ENCODE measurements around the gene ARRDC1.

DNA sequence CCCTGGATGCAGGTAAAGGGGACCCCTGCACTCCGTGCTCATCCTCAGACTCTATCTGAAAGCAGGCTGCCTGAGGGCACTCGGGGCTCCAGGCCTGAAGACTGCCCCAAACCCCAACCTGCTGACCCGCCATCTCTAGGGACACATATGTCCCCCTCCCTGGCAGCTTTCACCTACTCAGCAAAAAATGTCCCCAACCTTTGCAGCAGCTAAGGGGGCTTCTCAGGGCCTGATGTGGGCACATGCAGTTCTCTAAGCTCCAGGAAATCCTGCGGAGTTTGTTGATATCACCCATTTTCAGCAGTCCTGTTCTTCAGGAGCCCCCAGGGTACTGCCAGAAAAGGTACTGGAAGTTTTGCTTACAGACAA, 24.5 kb upstream of the ARRDC1 start:
- TF ChIP-seq, protein P1, sequence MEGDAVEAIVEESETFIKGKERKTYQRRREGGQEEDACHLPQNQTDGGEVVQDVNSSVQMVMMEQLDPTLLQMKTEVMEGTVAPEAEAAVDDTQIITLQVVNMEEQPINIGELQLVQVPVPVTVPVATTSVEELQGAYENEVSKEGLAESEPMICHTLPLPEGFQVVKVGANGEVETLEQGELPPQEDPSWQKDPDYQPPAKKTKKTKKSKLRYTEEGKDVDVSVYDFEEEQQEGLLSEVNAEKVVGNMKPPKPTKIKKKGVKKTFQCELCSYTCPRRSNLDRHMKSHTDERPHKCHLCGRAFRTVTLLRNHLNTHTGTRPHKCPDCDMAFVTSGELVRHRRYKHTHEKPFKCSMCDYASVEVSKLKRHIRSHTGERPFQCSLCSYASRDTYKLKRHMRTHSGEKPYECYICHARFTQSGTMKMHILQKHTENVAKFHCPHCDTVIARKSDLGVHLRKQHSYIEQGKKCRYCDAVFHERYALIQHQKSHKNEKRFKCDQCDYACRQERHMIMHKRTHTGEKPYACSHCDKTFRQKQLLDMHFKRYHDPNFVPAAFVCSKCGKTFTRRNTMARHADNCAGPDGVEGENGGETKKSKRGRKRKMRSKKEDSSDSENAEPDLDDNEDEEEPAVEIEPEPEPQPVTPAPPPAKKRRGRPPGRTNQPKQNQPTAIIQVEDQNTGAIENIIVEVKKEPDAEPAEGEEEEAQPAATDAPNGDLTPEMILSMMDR (IDR thresholded peaks at IDR 0.05) = no peak
- TF ChIP-seq POLR2A (IDR thresholded peaks at IDR 0.05; ENCODE audit: low read length) (no peak), SMC3 (IDR thresholded peaks at IDR 0.05) (no peak)

Data from A549 (cell line).